ENCODE results near the gene TRAF1.

Gene TRAF1

GRCh38 chr9:120922404-120923195 is 4.0 kb downstream of the TRAF1 start:
- DNase-seq: no peak

- no peak for DNase-seq
These were observed 4.9 kb downstream of the TRAF1 start for GRCh38 chr9:120921661-120922181.

DNA sequence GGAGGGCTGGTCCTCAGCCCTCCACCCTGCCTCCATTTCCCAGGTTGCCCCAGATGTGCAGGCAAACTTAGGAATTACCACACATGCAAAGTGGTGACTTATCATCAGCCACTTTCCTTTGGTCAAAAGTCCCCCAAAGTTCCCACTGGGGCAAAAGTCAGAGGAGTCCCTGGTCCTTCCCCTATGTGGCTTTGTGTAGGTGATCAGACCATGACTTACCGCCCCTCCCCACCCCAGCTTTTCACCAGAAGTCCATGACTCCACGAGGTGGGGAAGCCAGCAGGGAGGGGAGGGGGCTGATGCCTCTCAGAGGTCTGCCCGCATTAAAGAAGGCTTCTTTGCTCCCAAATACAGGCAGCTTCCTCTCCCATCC is 5.8 kb downstream of the TRAF1 start:
- no peak for DNase-seq

- peak; percentile 91 for DNase-seq
These were observed 6.5 kb downstream of the TRAF1 start for GRCh38 chr9:120919843-120920805.

DNA sequence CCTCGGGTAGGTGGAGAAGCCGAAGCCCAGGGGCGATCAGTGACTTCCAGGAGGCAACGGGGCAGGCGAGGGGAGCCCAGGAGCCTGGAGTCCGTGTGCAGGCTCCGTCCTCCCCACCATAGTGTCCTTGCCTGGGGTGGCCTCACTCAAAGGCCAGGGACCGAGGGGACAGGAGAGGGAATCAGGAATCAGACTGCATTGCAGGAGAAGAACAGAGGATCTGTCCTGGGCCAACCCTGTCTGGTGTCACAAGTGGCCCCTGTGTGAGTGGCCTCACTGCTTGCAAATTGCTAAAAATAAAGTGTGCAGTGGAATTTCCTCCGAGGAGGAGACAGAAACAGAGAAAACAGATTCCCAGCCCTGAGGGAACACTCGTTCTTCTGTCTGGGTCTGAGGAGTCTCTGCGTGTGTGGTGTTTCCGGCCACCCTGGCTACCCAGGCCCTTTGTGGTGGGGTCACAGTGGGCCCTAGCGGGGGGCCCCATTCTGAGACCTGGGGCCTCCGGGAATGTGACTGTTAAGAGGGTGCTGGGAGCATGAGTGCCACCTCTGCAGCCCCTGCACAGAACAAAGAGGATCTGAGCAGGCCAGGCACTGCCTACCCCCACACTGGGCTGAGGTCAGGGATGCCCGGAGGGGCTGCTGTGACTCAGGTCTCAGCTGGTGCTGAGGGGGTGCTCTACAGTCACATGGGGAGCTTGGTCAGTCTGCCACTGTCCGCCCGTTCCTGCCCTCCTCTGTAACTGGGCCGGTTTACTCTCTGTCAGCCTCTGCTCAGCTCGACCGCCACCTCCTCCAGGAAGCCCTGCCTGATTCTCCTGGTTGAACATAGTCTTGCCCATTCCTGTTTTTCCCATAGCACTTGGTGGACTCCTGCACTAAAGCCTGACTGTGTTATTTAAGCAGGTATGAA is 7.4 kb downstream of the TRAF1 start:
- no peak for DNase-seq

- DNase-seq: no peak
These were observed 8.4 kb downstream of the TRAF1 start for GRCh38 chr9:120917929-120918762.

DNA sequence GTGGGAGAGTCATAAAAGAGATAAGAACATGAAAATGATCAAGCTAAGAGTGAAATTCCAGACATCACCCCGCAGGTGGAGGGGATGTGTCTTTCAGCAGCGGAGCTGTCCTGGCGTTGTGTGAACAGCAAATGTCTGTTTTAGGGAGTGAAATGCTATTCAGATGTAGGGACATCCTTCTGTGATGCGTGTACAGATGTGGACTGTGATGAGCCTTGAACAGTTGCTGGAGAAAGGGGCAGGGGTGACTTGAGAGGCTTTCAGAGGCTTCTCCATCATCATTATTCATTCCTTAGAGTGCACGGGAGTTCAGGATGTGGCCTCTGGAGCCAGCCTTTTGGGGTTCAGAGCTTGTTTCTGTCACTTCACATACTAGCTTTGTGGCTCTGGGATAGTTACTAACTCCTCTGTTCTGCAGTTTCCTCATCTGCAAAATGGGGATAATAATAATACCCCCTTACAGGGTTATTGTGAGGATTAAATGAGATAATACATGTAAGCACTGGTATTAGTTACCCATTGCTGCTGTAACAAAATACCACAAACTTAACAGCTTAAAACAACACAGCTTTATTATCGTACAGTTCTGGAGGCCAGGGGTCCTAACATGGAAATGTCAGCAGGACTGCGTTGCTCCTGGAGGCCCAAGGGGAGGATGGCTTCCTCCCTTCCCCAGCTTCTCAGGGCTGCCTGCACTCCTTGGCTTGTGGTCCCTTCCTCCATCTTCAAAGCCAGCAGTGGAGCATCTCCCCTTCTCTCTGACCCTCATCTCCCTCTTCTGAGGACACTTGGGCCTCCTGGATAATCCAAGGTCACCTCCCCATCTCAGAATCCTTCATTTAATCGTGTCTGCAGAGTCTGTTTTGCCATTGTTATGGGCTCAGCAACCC is 9.4 kb downstream of the TRAF1 start:
- no peak for DNase-seq

- DNase-seq: peak; percentile 26
These were observed 10.0 kb downstream of the TRAF1 start for GRCh38 chr9:120916588-120916987.

- DNase-seq: no peak
These were observed 10.6 kb downstream of the TRAF1 start for GRCh38 chr9:120915854-120916470.

- no peak for DNase-seq
These were observed 11.6 kb downstream of the TRAF1 start for GRCh38 chr9:120914953-120915352.

DNA sequence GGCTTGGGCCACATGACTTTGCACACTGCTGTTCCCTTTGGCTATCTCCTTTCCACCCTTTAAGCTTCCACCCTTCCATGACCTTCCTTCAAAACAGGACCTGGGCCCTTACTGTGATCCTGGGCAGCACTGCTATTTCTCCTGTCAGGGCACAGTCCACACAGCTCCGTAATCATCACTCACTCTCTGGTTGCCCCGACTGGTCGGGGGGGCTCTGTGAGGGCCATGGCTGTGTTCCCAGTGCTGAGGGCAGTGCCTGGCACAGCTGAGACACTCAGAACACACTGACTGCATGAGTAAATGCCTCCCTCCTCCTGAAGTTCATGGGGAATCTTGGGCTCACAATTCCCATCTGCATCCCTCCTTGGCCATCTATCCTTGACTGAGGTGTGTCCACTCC is 12.2 kb downstream of the TRAF1 start:
- no peak for DNase-seq

DNA sequence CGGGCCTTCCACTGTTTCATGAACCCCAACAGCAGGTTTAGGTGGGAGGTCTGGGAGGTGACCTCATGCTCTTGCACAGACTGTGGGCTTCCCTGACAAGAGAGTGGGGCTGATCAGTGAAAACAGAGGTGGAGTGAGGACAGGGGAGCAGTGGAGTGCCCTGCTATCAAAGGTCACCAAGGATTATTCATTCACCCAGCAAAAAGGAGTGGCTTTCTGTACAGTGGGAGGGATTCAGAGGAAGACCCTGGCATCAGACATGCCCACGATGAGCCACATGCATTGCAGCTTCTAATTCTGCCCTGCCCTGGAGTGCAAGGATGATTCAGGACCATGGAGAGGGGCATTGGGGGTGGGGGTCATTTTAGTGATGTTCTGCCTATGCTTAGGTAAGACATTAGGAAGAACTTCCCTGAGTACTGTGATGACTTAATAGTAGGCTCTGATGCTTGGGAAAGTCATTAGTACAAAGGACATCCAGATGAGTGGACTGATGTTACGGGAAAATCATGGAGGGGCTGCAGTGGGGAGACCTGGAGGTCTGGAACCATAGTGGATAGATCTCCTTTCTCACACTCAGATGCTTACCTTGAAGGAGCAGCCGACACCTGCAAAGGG is 12.8 kb downstream of the TRAF1 start:
- no peak for DNase-seq

- DNase-seq: no peak
These were observed 13.5 kb downstream of the TRAF1 start for GRCh38 chr9:120912958-120913646.

GRCh38 chr9:120911295-120911837 is 15.2 kb downstream of the TRAF1 start:
- no peak for DNase-seq

GRCh38 chr9:120910643-120911042 is 16.0 kb downstream of the TRAF1 start:
- DNase-seq: no peak

DNA sequence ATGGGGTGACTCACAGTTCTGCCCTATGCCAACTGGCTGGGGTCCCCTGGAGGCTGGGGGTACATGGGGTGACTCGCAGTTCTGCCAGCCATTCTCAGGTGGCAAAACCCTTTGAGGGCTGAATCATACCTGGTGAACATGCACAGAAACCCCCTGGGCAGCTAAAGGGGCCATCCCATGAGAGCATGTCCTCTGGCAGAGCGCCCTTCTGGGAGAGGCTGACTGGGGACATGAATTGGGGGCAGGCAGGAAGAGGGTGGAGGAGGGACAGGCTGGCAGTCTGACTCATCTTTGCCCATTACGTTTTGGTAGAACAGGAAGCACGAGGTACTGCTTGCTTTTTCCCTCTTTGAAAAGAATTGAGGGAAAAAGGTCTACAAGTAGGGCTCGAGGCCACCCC is 16.7 kb downstream of the TRAF1 start:
- DNase-seq: no peak

DNA sequence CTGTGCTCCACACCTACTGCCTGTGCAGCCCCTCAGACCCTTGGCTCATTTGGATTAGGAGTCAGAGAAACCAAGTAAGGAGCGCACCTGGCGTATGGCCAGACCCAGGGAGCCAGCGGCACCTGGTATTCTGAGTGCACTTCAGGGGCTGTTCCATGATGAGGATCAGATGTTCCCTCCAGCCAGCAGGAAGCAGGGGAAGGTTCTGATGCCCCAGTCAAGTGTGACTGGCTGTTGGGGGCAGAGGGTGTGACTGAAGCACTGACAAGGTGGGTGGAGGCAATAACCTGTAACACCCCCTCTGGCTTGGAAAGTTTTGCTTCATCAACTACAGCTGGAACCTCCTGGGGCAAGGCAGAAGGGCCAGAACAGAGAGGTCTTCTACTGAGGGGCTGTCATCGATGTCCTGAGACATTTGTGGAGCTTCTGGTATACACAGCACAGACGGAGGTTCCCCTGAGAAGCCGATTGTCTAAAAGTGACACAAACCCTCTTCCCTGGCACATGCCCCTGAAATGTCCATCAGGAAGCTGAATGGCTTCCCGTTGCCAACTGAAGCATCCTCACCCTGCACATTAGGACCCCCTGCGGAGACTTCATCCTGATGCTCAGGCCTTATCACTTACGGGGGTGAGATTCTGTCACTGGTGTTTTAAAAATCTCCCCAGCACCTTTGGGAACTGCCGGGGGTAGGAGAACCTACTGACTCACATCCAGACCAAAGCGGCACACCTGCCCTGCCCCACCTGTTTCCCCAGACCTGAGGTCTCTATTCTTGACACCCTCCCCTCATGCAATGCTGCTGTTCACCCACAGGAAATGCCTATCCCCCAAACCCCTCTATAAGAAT is 21.1 kb downstream of the TRAF1 start:
- DNase-seq: peak; percentile 56

DNA sequence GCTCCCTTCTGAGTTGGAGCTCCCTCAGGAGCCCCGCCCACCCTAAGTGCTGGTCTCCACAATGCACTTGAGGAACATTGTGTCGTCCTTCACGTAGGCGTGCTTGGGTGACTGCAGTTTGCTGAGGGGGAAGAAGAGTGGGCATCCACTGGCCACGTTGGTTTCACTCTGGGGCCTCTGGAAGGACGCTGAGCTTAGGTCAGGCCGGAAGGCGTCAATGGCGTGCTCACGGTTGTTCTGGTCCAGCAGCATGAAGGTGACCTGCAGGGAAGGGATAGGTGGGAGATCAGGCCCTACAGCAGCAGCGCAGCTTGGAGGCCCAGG is 21.7 kb downstream of the TRAF1 start:
- DNase-seq: no peak

Data from NCI-H524 treated with DMSO at 0.1 percent for 48 hours (cell line).